ENCODE results near the gene SCNN1A.

Gene SCNN1A

DNA sequence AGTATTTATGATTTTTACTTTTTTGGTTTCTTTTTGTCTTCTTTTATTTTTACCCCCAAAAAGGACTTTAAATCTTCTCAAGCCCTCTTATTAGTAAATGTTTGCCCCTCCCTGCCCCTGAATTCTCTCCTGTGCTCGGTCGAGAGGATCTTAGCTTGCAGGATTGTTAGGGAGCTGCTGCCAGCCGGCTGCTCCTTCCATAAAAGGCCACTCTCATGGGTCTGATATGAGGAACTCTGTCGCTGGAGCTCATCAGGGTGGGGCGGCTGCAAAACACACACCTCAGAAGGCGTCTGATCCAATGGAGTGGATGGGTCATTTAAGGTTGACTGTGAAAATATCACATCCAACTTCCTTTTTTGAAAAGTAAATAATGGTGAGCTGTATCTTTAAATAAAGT, 17.1 kb upstream of the SCNN1A start:
- TF ChIP-seq GATA3 (IDR thresholded peaks at IDR 0.05; ENCODE audit: low read depth, low read length) (no peak), GATA2 (IDR thresholded peaks at IDR 0.05; ENCODE audit: low read depth, low read length) (no peak)

DNA sequence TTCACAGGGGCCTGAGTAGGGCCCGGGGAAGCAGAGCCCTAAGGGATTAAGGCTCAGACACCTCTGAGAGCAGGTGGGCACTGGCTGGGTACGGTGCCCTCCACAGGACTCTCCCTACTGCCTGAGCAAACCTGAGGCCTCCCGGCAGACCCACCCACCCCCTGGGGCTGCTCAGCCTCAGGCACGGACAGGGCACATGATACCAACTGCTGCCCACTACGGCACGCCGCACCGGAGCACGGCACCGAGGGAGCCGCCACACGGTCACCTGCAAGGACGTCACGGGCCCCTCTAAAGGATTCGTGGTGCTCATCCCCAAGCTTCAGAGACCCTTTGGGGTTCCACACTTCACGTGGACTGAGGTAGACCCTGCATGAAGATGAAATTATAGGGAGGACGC, 15.7 kb upstream of the SCNN1A start:
- TF ChIP-seq GATA2 (IDR thresholded peaks at IDR 0.05; ENCODE audit: low read depth, low read length) (no peak), GATA3 (IDR thresholded peaks at IDR 0.05; ENCODE audit: low read depth, low read length) (no peak)

- TF ChIP-seq GATA3 (IDR thresholded peaks at IDR 0.05; ENCODE audit: low read depth, low read length) (no peak), GATA2 (IDR thresholded peaks at IDR 0.05; ENCODE audit: low read depth, low read length) (no peak)
Measured at GRCh38 chr12:6390084-6390799, 14.9 kb upstream of the SCNN1A start.

GRCh38 chr12:6387541-6387940, 12.2 kb upstream of the SCNN1A start:
- TF ChIP-seq GATA3 (IDR thresholded peaks at IDR 0.05; ENCODE audit: low read depth, low read length) (no peak), GATA2 (IDR thresholded peaks at IDR 0.05; ENCODE audit: low read depth, low read length) (no peak)

DNA sequence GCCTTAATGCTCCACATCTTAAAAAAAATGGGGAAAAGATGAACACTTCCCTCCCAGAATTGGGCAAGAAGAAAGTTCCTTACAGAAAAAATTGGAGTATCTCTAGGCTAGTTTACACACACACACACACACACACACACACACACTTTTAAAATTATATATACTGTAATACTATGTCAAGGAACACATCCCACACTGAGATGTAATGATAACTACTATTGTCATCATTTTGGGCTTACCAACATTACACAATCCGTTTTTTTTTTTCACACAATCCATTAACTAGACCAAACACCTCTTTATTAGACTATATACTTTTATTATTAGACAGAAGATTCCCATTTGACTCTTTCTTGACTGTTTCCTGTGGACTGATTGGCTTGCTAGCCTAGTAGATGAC, 11.1 kb upstream of the SCNN1A start:
- TF ChIP-seq GATA2 (IDR thresholded peaks at IDR 0.05; ENCODE audit: low read depth, low read length) (no peak), GATA3 (IDR thresholded peaks at IDR 0.05; ENCODE audit: low read depth, low read length) (no peak)

DNA sequence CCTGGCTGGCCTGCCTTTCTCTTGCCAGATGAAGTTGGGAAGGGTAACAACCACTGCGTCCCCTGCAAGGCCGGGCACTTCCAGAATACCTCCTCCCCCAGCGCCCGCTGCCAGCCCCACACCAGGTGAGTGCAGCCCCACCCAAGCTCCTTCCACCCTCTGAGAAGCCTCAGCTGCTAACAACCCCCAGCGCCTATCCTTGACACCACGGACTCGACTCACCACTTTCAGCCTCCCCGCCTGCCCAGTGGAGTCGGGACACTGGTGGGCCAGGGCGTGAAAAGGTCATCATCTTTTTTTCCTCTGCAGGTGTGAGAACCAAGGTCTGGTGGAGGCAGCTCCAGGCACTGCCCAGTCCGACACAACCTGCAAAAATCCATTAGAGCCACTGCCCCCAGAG, 10.7 kb upstream of the SCNN1A start:
- TF ChIP-seq GATA2 (IDR thresholded peaks at IDR 0.05; ENCODE audit: low read depth, low read length), result no peak
- TF ChIP-seq GATA3 (IDR thresholded peaks at IDR 0.05; ENCODE audit: low read depth, low read length), result no peak

DNA sequence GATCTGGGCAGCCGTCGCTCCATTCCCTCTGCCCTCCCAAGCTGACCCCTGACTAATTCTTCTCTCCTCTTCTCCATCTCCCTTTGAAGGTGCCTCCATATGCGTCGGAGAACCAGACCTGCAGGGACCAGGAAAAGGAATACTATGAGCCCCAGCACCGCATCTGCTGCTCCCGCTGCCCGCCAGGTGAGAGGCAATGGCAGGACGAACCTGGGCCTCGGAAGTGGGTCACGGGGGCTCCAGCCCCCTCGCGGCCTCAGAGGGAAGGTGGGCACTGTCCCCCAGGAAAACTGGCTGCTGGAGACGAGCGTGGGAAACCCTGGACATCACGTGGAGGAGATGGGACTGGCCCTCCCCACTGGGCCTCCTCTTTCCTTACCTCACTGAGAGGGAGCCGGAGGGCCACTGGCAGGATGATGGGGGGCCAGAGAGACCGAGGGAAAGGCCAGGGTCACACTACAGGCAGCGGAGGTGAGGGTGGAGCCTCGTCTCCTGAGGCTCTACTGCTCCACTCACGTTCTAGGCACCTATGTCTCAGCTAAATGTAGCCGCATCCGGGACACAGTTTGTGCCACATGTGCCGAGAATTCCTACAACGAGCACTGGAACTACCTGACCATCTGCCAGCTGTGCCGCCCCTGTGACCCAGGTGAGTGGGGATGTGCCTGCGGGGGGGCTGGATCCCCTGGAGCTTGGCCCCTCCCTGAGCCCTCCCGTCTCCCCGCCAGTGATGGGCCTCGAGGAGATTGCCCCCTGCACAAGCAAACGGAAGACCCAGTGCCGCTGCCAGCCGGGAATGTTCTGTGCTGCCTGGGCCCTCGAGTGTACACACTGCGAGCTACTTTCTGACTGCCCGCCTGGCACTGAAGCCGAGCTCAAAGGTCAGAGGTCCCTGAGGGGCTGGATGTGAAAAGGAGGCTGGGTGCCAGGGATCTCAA, 9.4 kb upstream of the SCNN1A start:
- TF ChIP-seq GATA3 (IDR thresholded peaks at IDR 0.05; ENCODE audit: low read depth, low read length), result no peak
- no peak for TF ChIP-seq GATA2 (IDR thresholded peaks at IDR 0.05; ENCODE audit: low read depth, low read length)

- TF ChIP-seq GATA2 (IDR thresholded peaks at IDR 0.05; ENCODE audit: low read depth, low read length) (no peak), GATA3 (IDR thresholded peaks at IDR 0.05; ENCODE audit: low read depth, low read length) (no peak)
Measured at GRCh38 chr12:6383572-6384498, 8.5 kb upstream of the SCNN1A start, which contains the start of gene LTBR. Gene LTBR, plus strand, starts transcription at chr12:6384162. Its CDS starts 197 bp downstream, at chr12:6384359.

DNA sequence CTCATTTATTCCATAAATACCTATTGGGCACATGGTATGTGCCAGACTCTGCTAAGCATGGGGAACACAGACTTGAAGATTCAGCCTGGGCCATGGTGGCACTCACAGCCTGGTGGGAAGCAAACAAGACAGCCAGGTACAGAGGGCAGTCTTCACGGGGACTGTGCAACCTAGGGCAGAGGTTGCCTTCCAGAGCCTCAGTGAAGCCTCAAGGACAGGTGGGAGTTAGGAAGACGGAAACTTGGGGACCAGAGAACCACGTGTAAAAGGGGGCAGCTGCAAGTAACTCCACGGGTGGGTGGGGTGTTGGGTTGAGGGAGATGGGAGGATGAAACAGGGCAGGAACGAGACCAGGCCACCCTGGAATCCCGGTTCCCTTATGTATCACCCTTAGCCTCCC, 7.6 kb upstream of the SCNN1A start:
- TF ChIP-seq GATA2 (IDR thresholded peaks at IDR 0.05; ENCODE audit: low read depth, low read length) (no peak), GATA3 (IDR thresholded peaks at IDR 0.05; ENCODE audit: low read depth, low read length) (no peak)

DNA sequence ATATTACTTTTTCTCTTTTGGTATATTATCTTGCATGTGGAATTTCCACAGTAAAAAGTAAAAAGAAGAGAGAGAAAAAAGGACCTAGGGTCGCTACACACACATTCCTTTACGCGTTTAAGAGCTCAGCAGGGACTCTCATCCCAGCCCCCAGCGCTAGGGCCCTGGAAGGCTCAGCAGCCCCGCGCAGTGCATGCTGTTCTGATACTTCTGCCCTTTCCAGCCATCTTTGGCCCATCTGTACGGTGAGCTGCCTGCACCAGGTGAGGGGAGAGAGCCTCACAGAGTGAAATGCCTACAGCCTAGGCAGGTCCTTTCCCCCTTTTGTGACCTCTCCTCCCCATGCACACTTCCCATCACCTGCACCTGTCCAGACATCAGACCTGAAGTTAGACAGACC, 7.0 kb upstream of the SCNN1A start:
- TF ChIP-seq GATA3 (IDR thresholded peaks at IDR 0.05; ENCODE audit: low read depth, low read length) (no peak), GATA2 (IDR thresholded peaks at IDR 0.05; ENCODE audit: low read depth, low read length) (no peak)

- no peak for TF ChIP-seq GATA3 (IDR thresholded peaks at IDR 0.05; ENCODE audit: low read depth, low read length)
- TF ChIP-seq GATA2 (IDR thresholded peaks at IDR 0.05; ENCODE audit: low read depth, low read length), result no peak
Measured at GRCh38 chr12:6380141-6381121, 5.1 kb upstream of the SCNN1A start.

- no peak for TF ChIP-seq GATA3 (IDR thresholded peaks at IDR 0.05; ENCODE audit: low read depth, low read length)
- no peak for TF ChIP-seq GATA2 (IDR thresholded peaks at IDR 0.05; ENCODE audit: low read depth, low read length)
Measured at GRCh38 chr12:6378709-6379472, 3.5 kb upstream of the SCNN1A start.

Data from SH-SY5Y (cell line).